ENCODE results near the gene CIAO2A.
"Not testable (repeated sequence)": the region's sequence is repeated elsewhere in the genome, so short reads cannot be mapped to it uniquely, and the experiment has no call there.

The CIAO2A gene, protein sequence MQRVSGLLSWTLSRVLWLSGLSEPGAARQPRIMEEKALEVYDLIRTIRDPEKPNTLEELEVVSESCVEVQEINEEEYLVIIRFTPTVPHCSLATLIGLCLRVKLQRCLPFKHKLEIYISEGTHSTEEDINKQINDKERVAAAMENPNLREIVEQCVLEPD

DNA sequence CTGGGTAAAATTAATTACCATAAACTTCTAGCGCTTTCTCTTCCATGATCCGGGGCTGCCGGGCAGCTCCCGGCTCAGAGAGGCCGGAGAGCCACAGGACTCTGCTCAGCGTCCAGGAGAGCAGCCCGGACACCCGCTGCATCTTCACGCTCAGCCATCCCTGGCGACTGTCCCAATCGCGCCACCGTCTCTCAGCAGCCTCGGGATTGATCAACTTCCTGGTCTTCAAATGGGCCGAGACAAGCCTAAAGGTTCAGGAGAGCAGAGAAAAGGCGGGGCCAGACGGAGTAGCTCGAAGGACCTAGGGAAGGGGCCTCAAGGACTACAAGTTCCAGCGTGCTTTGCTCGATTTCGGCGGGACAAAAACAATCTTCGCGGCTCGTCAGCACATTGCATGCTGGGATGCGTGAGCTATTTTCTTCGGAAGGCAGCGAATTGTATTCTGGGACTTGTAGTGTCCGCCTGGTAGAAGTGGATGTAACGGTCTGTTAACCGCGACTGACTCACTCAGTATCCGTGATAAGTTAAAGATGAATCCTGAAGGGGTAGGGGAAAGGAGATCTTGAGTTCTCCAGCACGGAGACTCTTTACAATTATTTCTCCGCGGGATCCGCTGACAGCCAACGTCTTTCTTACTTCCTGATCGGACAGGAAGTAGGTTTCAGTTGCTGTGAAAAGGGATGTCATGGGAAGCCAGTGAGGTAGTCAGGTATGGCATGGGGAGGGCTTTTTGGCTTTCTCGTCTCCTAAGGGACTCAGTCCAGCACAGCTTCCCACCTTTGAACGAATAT lies at the start of gene CIAO2A:
Gene CIAO2A, minus strand, starts transcription at position 212 of the 791 bp plus-strand sequence. Its CDS starts 70 bp downstream, at position 142.
- peak; percentile 46 to 76 (median 58) for DNase-seq

DNA sequence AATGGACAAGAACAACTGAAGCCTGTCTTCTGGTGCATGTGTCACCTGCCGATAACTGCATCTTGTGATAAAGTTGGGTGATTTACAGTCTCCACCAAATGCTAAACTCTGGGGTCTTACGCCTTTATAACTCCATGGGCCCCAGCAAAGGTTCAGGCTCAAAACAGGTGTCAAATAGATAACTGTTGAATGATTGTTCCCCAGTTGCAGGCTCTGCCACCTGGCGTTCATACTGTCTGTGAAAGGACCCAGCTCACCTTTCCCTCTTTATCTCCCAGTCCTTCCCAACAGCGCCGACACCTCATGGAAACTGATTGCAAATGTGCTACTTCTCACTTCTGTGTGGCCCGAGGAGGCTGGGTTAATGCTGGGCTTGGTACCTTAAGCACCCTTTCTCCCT lies 49.6 kb upstream of the CIAO2A start:
- DNase-seq = no peak

DNA sequence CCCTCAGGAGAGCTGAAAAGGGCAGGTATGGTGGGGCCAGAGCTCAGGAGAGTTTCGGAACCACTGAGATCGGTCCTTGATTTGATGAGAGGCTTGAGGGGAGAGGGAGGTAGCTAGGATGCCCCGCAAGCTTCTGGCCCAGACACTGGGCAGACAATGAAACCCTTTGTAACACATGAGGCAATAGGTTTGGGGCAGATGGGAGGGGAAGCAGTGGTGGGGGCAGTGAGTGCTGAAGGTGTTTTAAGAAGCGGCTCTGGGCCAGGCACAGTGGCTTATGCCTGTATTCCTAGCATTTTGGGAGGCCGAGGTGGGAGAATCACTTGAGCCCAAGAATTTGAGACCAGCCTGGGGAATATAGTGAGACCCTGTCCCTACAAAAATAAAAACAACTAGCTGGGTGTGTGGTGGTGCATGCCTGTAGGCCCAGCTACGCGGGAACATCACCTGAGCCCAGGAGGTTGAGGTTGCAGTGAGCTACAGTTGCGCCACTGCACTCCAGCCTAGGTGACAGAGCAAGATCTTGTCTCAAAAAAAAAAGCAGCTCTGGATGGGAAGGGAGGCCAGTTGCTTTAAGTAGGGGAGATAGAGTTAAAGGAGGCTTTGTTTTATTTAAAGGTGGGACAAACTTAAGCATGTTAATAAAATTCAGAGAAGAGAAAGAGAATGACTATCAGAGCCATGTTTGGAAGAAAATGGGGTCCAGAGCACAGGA lies 48.3 kb upstream of the CIAO2A start:
- DNase-seq = no peak

DNA sequence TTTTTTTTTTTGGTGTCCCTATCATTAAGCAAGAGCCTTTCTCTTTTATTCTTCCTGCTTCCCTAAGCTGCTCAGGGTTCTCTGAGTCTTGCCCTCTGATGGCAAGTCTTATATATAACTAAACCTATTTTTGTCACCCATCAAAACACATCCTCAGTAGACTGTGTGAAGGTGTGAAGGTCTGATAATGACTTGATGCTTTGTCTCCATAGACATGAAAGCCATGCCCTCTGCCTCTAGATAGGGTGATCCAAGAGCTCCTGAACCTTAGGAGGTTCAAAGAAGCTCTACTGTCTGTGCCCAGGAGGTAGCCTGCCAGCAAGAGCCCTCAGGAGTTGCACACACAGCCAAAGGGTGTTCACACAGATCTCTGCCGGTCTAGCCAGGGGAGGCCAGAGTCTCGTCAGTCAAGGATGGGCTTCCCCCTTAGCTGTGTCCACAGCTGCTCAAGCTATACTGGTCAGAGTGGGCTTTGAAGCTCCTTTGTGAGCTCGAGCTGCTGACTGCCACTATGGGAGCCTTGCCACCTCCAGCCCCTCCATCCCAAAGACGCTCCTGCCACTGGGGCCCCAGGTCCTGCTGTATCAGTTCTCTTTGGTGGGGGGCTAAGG lies 44.8 kb upstream of the CIAO2A start:
- DNase-seq = no peak

DNA sequence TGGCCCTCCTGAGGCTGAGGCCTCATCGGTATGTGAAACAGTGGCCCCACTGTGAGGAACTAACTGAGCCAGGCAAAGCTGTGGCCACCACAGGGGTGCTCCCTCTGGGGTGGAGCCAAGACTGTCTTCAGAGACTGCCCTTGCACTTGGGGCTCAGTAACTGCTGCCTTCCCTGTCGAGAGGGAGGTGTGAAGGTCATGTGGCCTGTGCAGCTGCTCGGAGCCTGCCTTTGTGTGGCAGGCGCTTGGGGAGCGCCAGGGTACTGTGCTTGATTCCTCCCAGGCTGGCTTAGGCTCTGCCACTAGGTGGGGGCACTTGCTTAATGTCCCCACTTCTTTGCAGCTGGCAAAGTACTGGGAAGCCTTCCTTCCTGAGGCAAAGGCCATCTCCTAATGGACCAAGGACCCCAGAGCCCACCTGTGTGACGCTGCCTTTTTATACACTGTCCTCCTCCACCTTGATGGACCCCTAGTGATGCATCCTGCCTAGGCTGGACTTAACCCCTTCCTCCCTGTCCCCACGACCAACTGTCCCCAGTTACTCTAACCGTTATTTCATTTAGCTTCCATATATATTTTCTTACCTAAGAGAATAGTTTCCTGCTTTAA lies 43.7 kb upstream of the CIAO2A start:
- DNase-seq = no peak

DNA sequence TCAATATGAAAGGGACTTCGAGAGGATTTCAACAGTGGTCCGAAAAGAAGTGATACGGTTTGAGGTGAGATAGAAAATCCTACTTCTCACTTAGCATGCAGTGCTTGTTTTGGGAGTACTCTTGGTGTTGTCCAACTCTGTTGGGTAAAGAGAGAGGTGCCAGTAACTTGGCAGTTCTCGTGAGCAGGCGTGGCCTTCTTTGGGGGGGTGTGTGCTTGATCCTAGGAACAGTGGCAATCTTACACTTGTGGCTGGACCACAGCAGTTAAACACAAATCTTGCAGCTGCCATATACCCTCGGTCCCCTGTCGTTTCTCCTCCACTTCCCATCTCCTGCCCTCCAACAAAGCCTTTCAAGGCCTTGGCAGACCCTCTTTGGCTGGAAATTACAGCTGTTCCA lies 42.7 kb upstream of the CIAO2A start:
- DNase-seq = no peak

DNA sequence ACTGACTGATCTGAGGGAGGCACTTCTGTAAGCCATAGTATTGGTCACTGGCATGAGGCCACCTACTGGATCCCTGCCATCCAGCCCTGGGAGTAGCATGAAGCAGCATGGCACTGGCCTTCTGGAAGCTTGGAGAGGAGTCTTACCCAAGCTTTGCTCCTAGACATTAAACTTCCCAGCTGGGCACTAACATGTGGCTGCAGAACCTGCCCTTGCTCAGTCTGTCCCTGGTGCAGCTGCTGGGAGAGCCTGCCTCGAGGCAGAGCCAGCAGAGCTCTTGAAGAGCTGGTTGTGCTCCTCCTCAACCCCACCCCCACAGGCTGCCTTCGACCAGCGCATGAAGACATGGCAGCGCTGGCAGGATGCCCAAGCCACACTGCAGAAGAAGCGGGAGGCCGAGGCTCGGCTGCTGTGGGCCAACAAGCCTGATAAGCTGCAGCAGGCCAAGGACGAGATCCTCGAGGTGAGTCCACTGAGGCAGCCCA lies 40.7 kb upstream of the CIAO2A start:
- no peak for DNase-seq

DNA sequence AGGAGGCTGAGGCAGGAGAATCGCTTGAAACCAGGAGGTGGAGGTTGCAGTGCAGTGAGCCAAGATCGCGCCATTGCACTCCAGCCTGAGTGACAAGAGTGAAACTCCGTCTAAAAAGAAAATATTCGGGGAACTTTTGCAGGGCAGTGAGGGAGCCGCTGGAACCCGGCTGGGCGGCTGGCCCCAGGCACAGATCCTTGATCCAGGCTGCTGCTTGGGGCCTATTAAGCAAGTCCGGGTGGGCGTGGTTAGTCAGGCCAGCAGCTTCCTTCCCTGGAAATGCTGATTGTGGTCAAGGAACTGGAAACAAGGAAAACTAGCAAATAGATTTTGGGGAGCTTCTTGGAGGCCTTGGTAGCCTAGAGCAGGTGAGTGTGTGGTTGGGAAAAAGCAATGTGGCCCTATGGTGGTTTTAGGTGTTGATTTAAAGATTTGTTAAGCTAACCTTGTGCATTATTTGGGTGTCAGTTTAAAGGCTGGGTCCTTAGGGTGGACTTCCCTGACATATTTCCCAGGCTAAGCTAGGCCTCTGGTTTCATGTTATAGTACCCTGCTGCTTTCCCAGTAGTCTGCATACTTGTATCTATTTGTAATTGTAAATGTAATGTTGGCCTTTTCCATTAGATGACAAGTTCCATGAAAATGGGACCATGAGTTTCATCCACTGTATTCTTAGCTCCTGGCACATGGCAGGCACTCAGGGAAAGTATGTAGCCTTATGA lies 40.1 kb upstream of the CIAO2A start:
- DNase-seq = no peak

DNA sequence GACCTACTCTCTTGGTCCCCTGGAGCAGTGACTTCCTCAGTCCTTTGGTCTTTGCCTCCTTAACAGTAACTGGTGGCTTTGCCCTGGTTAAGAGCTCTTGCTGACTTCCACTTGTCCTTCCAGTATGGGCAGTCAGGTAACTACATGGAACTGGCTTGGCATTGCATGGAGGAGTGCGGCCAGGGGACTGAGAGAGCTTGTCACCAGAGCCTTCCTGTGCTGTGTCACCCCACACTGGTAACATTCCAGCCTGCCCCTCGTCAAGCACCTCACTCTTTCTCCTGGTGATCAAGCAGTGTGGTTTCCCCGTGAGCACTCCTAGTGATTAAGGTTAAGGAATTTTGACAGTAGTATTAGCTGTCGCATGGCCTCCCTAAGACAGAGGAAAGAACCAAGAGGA lies 38.6 kb upstream of the CIAO2A start:
- DNase-seq = no peak

DNA sequence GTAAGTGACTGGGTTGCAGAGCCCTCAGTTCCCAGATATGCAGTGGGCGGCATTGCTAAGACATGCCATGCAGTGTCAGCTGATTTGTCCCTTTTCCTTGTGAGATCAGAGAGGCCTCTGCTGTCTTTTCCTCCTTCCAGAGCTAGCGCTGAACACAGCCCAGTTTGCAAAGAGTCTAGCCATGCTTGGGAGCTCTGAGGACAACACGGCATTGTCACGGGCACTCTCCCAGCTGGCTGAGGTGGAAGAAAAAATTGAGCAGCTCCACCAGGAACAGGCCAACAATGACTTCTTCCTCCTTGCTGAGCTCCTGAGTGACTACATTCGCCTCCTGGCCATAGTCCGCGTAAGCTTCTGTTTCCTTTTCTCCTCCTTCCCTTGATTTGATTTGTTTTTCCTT lies 37.9 kb upstream of the CIAO2A start:
- DNase-seq = no peak

DNA sequence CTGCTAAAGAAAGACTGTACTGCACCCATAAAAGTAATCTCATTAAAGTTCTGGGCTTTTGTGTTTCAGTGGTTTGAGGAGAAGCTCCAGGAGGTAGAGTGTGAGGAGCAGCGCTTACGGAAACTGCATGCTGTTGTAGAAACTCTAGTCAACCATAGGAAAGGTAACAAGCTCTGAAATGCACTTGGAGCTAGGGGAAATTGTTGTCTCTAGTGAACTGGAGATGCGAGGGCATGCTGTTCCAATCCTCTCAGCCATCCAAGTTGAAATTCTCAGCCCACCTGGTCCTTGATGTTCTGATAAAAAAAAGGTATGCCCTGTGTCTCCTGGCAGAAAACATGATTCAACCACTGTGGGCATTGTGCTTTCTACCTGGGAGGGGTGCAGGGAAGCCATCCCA lies 36.5 kb upstream of the CIAO2A start:
- DNase-seq = no peak

DNA sequence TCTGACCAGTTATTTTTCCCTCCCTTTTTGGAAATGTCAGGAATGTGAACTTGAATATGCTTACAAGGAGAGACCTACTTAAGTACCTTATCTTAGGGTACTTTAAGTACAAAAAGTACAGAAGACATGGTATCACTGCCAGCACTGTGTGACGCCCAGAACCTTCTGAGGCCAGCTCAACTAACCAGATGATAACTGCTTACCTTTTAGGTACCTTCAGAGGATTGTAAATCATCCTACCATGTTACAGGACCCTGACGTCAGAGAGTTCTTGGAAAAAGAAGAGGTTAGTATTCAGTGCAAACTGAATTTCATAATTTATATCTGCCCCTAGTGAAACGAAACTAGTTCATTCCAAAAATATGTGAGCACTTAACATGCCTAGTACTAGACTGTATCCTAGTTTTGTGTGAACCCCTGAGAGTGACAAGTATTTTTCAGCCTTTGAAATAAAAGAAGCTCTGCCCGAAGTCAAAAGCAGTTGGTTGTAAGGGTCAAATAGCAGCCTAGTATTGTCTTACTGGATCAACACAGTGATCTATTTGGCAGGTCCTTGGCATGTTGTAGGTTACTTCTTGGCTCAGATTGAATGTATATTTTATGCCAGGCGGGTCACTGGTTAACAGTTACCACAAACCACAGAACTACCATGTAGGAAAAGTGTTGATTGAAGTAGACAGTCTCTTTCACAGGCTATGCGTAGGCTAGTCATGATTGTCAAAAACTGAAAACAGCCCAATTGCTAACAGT lies 34.1 kb upstream of the CIAO2A start:
- DNase-seq = no peak

DNA sequence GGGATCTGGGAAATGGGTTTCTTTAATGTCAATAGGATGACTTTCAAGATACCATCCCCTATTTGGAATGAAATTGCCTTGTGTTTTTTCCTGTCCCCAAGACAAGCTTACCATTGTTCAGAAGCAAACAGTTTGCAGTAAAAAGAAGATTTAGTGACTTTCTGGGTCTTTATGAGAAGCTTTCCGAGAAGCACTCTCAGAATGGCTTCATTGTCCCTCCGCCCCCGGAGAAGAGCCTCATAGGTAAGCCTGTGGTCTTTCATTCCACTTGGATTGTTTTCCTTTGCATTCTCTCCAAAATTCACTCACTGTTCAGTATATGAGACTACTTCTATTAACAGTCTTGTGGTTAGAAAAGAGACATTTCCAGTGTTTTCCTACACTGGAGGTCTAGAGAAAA lies 32.3 kb upstream of the CIAO2A start:
- DNase-seq = no peak

DNA sequence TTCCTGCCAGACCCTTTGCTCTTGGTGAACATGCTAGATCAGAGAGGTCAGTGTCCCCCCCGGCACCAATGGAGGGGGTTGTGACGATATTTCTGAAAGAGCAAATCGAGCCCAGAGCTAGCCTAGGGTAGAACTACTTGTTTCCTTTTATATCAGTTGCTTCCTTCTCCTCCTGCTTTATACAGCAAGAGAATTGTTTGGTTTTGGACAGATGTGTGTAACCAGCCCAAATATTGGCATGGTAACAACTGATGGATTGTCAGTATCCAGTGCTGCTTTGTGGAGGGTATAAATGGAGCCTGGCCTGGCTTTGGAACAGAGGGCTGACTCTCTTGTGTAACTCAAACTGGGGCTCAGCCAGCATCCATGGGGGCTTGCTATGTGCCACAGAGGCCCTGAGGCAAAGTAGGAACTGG lies 29.3 kb upstream of the CIAO2A start:
- DNase-seq = no peak

DNA sequence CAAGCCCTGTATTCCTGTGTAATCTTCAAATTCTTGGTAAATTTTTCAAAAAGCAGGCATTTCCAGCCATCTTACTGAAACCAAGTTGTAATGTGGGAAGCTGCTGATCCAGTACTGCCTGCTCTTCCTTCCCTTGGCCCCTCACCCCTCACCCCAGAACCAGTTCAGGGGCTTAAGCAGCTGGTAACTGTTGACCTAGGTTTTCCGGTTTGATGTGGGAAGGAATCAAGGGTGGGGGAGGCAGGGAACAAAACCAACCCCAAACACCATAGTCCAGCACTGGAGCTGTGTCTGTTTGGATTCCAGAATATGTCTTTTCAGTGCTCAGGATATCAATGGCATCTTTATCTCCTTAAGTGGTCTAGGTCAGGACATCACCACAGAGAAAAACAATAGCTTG lies 28.8 kb upstream of the CIAO2A start:
- no peak for DNase-seq

DNA sequence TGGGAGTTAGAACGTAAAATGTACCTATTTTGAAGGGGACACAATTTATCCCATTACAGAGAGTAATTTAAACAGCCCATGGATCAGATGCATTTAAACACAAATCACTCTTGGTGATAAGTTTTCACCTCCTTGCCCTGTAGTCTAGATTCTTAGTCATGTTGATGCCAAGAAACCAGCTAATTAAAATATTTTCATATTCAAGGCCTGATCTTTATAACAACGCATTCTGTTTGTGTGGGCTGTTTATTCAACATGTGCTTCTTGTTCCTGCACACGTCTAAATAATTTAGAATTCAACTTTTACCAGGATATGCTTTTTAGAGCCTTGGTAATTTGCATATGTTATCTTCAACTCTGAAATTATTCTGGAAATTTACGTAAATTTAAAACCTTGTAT lies 28.0 kb upstream of the CIAO2A start:
- no peak for DNase-seq

DNA sequence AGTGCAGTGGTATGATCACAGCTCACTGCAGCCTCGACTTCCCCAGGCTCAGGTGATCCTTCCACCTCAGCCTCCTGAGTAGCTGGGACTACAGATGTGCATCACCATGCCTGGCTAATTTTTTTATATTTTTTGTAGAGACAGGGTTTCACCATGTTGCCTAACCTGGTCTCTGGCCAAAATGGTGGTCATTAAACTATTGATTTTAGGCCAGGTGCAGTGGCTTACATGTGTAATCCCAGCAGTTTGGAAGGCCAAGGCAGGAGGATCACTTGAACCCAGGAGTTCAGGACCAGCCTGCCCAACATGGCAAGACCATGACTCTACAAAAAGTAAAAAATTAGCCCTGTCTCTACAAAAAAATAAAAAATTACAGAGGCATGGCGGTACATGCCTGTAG lies 26.7 kb upstream of the CIAO2A start:
- DNase-seq = not testable (repeated sequence)

DNA sequence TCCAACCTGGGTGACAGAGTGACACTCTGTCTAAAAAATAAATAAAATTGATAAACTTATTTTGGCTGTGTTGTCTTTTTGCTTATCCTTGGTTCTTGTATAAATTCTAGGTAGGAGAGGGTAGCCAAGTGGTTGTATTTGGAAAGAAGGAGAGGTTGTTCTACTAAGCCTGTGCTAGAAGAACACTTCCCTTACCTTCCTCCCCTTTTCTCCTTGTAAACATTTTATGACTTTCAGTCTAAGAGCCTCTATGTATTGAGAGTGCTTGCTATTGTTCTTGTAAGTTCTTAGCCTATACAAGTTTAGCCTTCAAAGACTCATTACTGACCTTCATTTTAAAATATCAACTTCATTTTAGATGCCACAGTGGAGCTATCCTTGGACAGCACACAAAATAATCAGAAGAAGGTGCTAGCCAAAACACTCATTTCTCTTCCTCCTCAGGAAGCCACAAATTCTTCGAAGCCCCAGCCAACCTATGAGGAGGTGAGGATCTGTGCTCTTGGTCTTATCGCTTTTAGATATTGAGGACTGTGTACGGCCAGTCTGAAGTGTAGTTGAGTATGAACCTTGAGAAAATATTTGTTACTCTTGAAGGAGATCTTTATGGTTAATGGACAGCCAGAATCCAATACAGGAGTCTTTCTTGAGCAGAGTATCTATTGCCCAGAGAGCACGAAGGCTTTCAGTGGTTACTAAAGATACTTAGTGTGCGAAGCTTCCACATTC lies 24.3 kb upstream of the CIAO2A start:
- no peak for DNase-seq

DNA sequence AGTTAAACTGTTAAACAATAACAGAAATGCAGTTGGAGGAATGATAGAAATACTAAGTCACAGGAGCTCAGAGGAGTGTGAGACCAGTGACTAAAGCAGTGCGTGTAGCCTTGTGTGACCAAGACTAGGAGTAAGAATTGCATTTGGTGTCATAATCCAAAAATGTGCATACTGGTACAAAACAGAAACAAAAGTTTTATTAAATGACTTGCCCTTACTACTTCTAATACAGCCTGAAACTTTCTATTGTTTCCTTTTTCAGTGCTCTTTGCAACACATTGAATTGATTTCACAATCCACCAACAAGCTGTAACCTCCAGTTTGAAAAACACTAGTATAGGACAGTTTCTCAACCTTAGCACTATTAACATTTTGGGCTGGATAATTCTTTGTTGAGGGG lies 19.3 kb upstream of the CIAO2A start:
- no peak for DNase-seq

DNA sequence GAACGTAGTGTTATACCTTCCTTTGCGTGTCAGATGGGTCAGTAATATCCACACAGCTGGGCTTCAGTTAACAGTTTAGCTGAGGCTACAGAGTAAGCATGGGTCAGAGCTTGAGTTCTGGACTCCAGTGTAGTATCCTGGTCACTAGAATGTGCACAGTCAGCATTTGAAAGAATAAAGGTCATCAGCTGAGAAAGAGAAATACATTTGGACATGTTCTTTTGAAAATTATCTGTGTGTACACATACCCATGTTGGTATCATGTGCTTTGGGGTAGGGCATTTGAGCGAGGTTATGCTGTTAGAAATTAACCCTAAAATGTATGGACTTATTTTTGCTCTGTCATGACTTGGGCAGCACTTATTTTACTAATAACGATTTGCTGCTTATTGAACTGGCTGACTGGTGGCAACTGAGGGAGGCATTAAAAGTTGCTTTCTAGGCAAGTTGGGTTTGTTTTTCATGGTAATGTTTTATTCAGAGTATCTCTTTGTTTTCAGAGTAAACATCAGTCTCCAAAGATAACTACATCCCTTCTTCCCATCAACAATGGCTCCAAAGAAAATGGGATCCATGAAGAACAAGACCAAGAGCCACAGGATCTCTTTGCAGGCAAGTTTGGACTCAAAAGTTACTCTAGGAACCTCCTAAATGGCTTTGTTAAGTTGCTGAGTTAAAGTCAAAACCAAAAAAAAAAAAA lies 18.6 kb upstream of the CIAO2A start:
- no peak for DNase-seq
